Measurements from ENCODE around the gene RAD51B.

GRCh38 chr14:68623307-68623706, 803.7 kb downstream of the RAD51B start:
- TF ChIP-seq POLR2A (IDR thresholded peaks at IDR 0.05) (no peak), CTCF (IDR thresholded peaks at IDR 0.05) (no peak)
